Subcutaneous abdominal adipose tissue (tissue), 5 donors: Measurements from ENCODE around the gene APIP.
A peak's percentile ranks its signal among the peaks of the same experiment; 100 is the strongest.

Source experiments
- H3K27ac ChIP-seq: one replicate; pipeline ENCODE4 v1.7.0; 2013; ENCODE audit warnings: low read depth, mild to moderate bottlenecking, inconsistent platforms, low read length, moderate library complexity
- H3K27me3 ChIP-seq, 5 donors: one replicate each; pipeline ENCODE4 v1.7.0; 2013; ENCODE audit warnings: low read length in 5 of 5, inconsistent platforms in 1 of 5; ENCODE audit not compliant: control insufficient read depth in 5 of 5, insufficient read depth in 4 of 5
- H3K36me3 ChIP-seq, 5 donors: one replicate each; pipeline ENCODE4 v1.7.0; 2013; ENCODE audit warnings: low read length in 5 of 5; ENCODE audit not compliant: control insufficient read depth in 5 of 5, insufficient read depth in 5 of 5
- H3K4me1 ChIP-seq, 5 donors: one replicate each; pipeline ENCODE4 v1.7.0; 2013; ENCODE audit warnings: low read length in 5 of 5, mild to moderate bottlenecking in 3 of 5, moderate library complexity in 1 of 5; ENCODE audit not compliant: control insufficient read depth in 5 of 5, insufficient read depth in 5 of 5
- H3K4me3 ChIP-seq, 5 donors: one replicate each; pipeline ENCODE4 v1.7.0; 2013; ENCODE audit warnings: low read length in 5 of 5, low read depth in 1 of 5
- H3K9ac ChIP-seq, 5 donors: one replicate each; pipeline ENCODE4 v1.7.0; 2013; ENCODE audit warnings: low read length in 5 of 5, mild to moderate bottlenecking in 4 of 5, moderate library complexity in 3 of 5
- H3K9me3 ChIP-seq, 5 donors: one replicate each; pipeline ENCODE4 v1.7.0; 2013; ENCODE audit warnings: low read length in 5 of 5; ENCODE audit not compliant: control insufficient read depth in 5 of 5
- donor health status: healthy.
- donor health status: healthy.
- donor health status: healthy.
- donor health status: healthy.
- donor health status: healthy.

Gene APIP

DNA sequence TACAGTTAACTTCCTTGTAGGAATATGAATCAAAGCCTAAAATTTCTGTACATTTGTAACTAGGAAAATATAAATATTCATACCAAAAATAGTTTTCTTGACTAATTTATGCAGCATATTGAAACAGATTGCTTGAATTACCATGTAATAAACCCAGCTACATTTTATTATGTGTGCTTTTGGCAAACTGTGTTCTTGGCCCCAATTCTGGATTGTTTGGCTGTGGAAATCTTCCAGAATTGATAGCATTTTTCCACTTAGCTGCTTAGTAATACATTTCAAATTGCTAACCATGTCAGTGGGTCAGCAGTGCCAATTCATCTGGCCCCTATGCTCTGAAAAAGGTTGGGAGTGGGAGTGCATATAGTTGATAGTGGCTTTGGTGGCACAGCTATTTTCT is 32.5 kb upstream of the APIP start:
- Histone ChIP-seq H3K36me3 (peaks cover 0 to 6% (median 0%) of the 10 kb centered on the region in 5 donors), H3K4me1 (peaks cover 0 to 16% (median 9%) of the 10 kb centered on the region in 5 donors), H3K9me3 (peaks cover 0 to 6% (median 0%) of the 10 kb centered on the region in 5 donors), H3K27me3 (no peaks in the 10 kb centered on the region), H3K27ac (peak overlapping the region; percentile 11), H3K9ac (no peak overlapping the region), H3K4me3 (no peak overlapping the region)

GRCh38 chr11:34944692-34945091 is 28.5 kb upstream of the APIP start:
- Histone ChIP-seq H3K9me3 (peaks cover 0 to 6% (median 0%) of the 10 kb centered on the region in 5 donors), H3K4me1 (peaks cover 0 to 20% (median 9%) of the 10 kb centered on the region in 5 donors), H3K27me3 (no peaks in the 10 kb centered on the region), H3K4me3 (no peak overlapping the region), H3K27ac (no peak overlapping the region), H3K9ac (no peak overlapping the region), H3K36me3 (peaks cover 0 to 7% (median 5%) of the 10 kb centered on the region in 5 donors)

- H3K9me3 ChIP-seq = peaks cover 0 to 6% (median 0%) of the 10 kb centered on the region in 5 donors
- no peak overlapping the region for H3K9ac ChIP-seq
- H3K36me3 ChIP-seq = peaks cover 0 to 7% (median 5%) of the 10 kb centered on the region in 5 donors
- H3K4me1 ChIP-seq = peaks cover 0 to 18% (median 0%) of the 10 kb centered on the region in 5 donors
- H3K4me3 ChIP-seq = no peak overlapping the region
- H3K27ac ChIP-seq = no peak overlapping the region
- no peaks in the 10 kb centered on the region for H3K27me3 ChIP-seq
Measured at GRCh38 chr11:34941688-34942087, 25.5 kb upstream of the APIP start.

DNA sequence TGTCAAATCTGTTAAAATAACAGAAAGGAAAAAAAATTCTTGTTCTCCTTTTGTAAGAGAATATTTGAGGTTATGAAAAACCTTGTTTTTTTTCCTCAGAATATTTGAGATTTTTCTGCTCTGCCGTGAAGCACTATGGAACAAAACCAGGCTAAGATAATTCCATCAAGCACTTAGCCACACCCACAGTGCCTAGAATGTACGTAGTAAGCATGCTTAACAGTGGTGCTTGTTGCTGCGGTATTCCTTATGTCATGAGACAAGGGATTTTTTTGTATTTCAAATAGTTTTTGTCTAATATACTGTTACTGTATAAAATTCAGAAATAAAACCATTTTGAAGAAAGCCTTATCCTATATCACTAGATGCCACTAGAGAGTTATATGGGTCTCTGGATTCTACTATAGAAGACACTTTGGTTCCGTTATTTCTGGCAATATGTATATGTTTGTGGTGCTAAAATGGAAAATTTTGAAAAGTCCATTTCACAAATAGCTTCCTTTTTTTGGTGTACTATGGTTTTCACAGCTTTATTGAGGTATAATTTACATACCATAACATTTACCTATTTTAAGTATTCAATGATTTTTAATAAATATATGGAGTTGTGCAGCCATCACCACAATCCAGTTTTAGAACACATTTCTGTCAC is 24.0 kb upstream of the APIP start:
- Histone ChIP-seq H3K4me1 (peaks cover 0 to 12% (median 0%) of the 10 kb centered on the region in 5 donors), H3K27me3 (no peaks in the 10 kb centered on the region), H3K36me3 (peaks cover 0 to 9% (median 7%) of the 10 kb centered on the region in 5 donors), H3K4me3 (no peak overlapping the region), H3K9ac (no peak overlapping the region), H3K27ac (no peak overlapping the region), H3K9me3 (peaks cover 0 to 6% (median 0%) of the 10 kb centered on the region in 5 donors)

- Histone ChIP-seq H3K4me3 (no peak overlapping the region), H3K9ac (peak overlapping the region in 1 of 5 donors; percentile 27), H3K9me3 (no peaks in the 10 kb centered on the region), H3K27me3 (no peaks in the 10 kb centered on the region), H3K36me3 (peaks cover 0 to 9% (median 7%) of the 10 kb centered on the region in 5 donors), H3K27ac (no peak overlapping the region), H3K4me1 (peaks cover 0 to 12% (median 0%) of the 10 kb centered on the region in 5 donors)
Measured at GRCh38 chr11:34938611-34939010, 22.4 kb upstream of the APIP start.

DNA sequence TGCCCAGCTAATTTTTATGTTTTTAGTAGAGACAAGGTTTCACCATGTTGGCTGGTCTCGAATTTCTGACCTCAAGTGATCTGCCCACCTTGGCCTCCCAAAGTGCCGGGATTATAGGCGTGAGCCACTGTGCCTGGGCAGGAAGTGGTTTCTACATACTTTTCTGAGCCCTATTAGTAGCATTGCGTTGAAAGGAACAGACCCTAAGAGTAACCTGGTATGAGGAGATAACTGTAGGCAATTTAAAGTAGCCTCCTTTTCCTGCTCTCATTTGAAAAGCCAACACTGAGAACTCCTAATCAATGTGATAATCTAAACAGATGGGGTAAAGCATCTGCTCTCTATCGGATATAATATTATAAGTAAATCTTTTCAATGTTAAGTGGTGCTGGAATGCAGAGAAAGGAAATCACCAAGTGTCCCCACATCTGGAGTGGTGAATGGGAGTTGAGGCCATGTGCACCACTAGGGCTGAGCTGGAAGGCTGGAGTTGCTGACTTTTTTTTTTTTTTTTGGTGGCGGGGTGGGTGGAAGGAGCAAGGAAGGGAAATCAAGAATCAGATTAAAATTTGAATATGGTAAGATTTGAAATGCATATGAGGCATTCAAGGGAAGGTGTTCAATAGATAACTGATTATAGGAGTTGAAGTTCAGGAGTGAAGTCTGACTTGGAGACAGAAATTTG is 20.9 kb upstream of the APIP start:
- Histone ChIP-seq H3K36me3 (peaks cover 9 to 17% (median 15%) of the 10 kb centered on the region in 5 donors), H3K4me1 (peaks cover 0 to 12% (median 0%) of the 10 kb centered on the region in 5 donors), H3K27me3 (no peaks in the 10 kb centered on the region), H3K9ac (no peak overlapping the region), H3K4me3 (no peak overlapping the region), H3K27ac (no peak overlapping the region), H3K9me3 (no peaks in the 10 kb centered on the region)

GRCh38 chr11:34929794-34930763 is 13.9 kb upstream of the APIP start:
- no peaks in the 10 kb centered on the region for H3K9me3 ChIP-seq
- no peaks in the 10 kb centered on the region for H3K27me3 ChIP-seq
- peak overlapping the region; percentile 3 for H3K27ac ChIP-seq
- H3K4me3 ChIP-seq = no peak overlapping the region
- H3K9ac ChIP-seq = no peak overlapping the region
- peaks cover 7 to 12% (median 9%) of the 10 kb centered on the region in 5 donors for H3K36me3 ChIP-seq
- peaks cover 0 to 30% (median 13%) of the 10 kb centered on the region in 5 donors for H3K4me1 ChIP-seq

GRCh38 chr11:34928960-34929680 is 12.9 kb upstream of the APIP start:
- no peak overlapping the region for H3K9ac ChIP-seq
- peak overlapping the region; percentile 3 for H3K27ac ChIP-seq
- no peaks in the 10 kb centered on the region for H3K27me3 ChIP-seq
- H3K36me3 ChIP-seq = peaks cover 7 to 12% (median 9%) of the 10 kb centered on the region in 5 donors
- H3K4me3 ChIP-seq = no peak overlapping the region
- no peaks in the 10 kb centered on the region for H3K9me3 ChIP-seq
- peaks cover 0 to 37% (median 21%) of the 10 kb centered on the region in 5 donors for H3K4me1 ChIP-seq

DNA sequence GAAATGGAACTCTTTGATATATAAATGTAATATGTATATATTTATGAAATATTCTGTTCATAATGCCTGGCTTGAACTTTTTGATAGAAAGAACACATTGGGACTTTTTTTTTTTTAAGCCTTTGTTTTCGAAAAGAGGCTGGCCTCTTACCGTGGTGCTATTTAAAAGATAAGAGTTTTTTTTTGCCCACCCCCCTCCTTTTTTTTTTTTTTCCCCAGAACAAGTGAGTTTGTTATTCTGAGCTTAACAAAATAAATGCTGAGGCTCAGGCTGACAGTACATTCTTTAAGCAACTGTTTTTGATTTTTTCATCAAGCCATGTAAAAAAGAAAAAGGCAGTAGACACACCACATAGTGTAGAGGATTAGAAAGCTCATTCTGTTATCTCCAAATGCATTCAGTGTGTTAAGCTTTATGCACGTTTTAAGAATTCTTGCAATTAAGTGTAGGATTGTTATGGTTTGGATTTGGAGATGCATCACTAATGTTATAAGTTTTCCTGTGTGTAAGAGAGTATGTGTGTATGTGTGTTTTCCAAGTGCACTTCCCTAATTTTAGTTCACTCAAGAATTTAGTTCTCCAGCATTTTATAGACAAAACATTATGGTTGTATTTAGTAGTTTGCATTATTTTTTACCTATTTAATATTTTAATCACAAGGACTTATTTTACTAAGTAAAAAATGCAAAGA is 12.2 kb upstream of the APIP start:
- no peak overlapping the region for H3K9ac ChIP-seq
- peaks cover 0 to 42% (median 23%) of the 10 kb centered on the region in 5 donors for H3K4me1 ChIP-seq
- peaks cover 7 to 10% (median 9%) of the 10 kb centered on the region in 5 donors for H3K36me3 ChIP-seq
- H3K4me3 ChIP-seq = no peak overlapping the region
- H3K27me3 ChIP-seq = no peaks in the 10 kb centered on the region
- no peak overlapping the region for H3K27ac ChIP-seq
- no peaks in the 10 kb centered on the region for H3K9me3 ChIP-seq
